ENCODE measurements around the gene NUCKS1.

The NUCKS1 gene

DNA sequence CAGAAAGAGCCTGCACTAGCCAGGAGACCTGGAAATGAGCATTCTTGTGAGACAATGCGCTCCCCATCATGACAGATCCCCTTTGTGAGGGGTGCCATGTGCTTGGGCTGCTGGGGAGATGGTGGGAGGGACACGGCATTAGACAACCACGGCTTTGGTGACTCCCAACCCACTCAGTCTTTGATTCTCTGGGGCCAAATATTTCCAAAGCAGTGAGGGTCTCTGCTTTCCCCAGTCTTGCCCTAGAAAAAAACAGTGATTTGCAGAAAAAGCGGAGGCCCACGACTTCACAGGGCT lies 79.9 kb downstream of the NUCKS1 start:
- Histone ChIP-seq H2AFZ (ENCODE audit: low read depth) (no peak overlapping the region), H4K20me1 (ENCODE audit: insufficient read depth) (no peaks in the 10 kb centered on the region), H3K27me3 (ENCODE audit: insufficient read depth, low read depth) (no peaks in the 10 kb centered on the region; the same call in 1 of the 2 replicates), H3K4me1 (ENCODE audit: low read depth, poor library complexity, severe bottlenecking) (peaks cover 12% of the 10 kb centered on the region), H3K9ac (no peak overlapping the region), H3K79me2 (ENCODE audit: insufficient read depth, low read depth) (no peaks in the 10 kb centered on the region), H3K4me2 (no peak overlapping the region), H3K36me3 (ENCODE audit: insufficient read depth) (no peaks in the 10 kb centered on the region), H3K27ac (no peak overlapping the region), H3K4me3 (IDR thresholded peaks at IDR 0.05; ENCODE audit: insufficient read depth, low read depth, low read length) (no peak overlapping the region)
- TF ChIP-seq, protein P1, sequence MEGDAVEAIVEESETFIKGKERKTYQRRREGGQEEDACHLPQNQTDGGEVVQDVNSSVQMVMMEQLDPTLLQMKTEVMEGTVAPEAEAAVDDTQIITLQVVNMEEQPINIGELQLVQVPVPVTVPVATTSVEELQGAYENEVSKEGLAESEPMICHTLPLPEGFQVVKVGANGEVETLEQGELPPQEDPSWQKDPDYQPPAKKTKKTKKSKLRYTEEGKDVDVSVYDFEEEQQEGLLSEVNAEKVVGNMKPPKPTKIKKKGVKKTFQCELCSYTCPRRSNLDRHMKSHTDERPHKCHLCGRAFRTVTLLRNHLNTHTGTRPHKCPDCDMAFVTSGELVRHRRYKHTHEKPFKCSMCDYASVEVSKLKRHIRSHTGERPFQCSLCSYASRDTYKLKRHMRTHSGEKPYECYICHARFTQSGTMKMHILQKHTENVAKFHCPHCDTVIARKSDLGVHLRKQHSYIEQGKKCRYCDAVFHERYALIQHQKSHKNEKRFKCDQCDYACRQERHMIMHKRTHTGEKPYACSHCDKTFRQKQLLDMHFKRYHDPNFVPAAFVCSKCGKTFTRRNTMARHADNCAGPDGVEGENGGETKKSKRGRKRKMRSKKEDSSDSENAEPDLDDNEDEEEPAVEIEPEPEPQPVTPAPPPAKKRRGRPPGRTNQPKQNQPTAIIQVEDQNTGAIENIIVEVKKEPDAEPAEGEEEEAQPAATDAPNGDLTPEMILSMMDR (conservative IDR thresholded peaks at IDR 0.05; ENCODE audit: low read depth, low read length) = no peak

DNA sequence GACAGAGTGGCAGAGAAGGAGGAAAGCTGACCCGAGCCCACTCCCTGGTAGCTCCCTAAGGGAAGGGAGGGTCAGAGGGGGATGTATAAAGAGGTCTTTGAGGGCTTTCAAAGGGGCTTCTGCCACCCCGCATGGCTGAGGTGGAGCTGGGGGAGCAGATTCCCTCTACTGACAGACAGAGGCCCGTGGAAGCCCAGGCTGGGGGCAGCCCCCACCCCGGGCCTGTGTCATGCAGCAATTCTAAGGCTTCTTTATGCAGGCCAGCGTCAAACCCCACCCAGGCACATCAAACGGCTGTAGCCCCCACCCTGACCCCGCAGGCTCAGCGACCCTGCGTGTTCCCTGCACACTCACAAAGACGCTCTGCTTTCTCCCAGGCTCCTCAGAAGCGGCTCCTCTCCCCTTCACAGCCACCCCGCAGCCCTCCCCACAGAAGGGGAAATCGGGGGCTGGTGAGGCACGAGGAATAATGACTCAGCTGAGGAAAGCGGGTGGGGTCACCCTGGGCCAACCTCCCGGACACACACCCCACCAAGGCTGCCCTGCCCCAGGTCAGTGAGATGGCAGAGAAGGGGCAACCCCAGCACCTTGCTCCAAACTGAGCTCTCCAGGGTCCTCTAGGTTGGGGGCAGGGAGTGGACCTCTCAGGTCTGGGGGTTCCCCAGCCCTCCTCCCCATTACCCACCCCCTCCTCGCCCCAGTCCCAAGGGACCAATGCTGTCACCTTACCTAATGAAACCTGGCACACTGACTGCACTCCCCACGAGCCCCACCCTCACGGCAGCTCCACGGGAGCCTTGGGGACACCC lies 80.4 kb downstream of the NUCKS1 start:
- TF ChIP-seq, protein P1 (conservative IDR thresholded peaks at IDR 0.05; ENCODE audit: low read depth, low read length) = no peak
- no peaks in the 10 kb centered on the region; the same call in 1 of the 2 replicates for H3K27me3 ChIP-seq (ENCODE audit: insufficient read depth, low read depth)
- H3K4me2 ChIP-seq = no peak overlapping the region
- H3K4me1 ChIP-seq (ENCODE audit: low read depth, poor library complexity, severe bottlenecking) = peaks cover 12% of the 10 kb centered on the region
- H2AFZ ChIP-seq (ENCODE audit: low read depth) = no peak overlapping the region
- no peaks in the 10 kb centered on the region for H3K79me2 ChIP-seq (ENCODE audit: insufficient read depth, low read depth)
- H3K27ac ChIP-seq = no peak overlapping the region
- H3K4me3 ChIP-seq (IDR thresholded peaks at IDR 0.05; ENCODE audit: insufficient read depth, low read depth, low read length) = no peak overlapping the region
- H3K9ac ChIP-seq = no peak overlapping the region
- no peaks in the 10 kb centered on the region for H3K36me3 ChIP-seq (ENCODE audit: insufficient read depth)
- H4K20me1 ChIP-seq (ENCODE audit: insufficient read depth) = no peaks in the 10 kb centered on the region

DNA sequence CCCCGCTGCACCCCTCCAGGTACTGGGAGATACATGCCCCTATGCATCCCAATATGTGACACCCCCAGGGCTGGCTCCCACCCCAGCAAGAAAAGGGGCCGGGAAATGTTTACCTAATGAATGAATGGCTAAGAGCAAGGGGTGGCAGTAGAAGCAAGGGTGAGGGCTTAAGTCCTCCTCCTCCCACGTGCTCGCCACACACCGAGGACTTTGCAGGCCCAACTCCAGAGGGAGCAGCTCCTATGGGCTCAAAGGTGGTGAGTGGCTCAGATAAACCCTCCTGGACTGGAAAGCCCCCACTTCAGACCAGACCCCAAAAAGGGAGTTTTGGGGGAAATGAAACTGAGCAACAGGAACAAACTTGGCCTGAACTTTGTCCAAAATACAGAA lies 81.0 kb downstream of the NUCKS1 start:
- H3K27ac ChIP-seq = no peak overlapping the region
- no peaks in the 10 kb centered on the region for H3K36me3 ChIP-seq (ENCODE audit: insufficient read depth)
- H3K9ac ChIP-seq = no peak overlapping the region
- H4K20me1 ChIP-seq (ENCODE audit: insufficient read depth) = no peaks in the 10 kb centered on the region; the same call in 1 of the 2 replicates
- no peaks in the 10 kb centered on the region; the same call in 1 of the 2 replicates for H3K27me3 ChIP-seq (ENCODE audit: insufficient read depth, low read depth)
- H3K4me1 ChIP-seq (ENCODE audit: low read depth, poor library complexity, severe bottlenecking) = peaks cover 12% of the 10 kb centered on the region
- H2AFZ ChIP-seq (ENCODE audit: low read depth) = no peak overlapping the region
- no peaks in the 10 kb centered on the region for H3K79me2 ChIP-seq (ENCODE audit: insufficient read depth, low read depth)
- TF ChIP-seq, protein P1 (conservative IDR thresholded peaks at IDR 0.05; ENCODE audit: low read depth, low read length) = no peak
- no peak overlapping the region for H3K4me2 ChIP-seq
- H3K4me3 ChIP-seq (IDR thresholded peaks at IDR 0.05; ENCODE audit: insufficient read depth, low read depth, low read length) = no peak overlapping the region

DNA sequence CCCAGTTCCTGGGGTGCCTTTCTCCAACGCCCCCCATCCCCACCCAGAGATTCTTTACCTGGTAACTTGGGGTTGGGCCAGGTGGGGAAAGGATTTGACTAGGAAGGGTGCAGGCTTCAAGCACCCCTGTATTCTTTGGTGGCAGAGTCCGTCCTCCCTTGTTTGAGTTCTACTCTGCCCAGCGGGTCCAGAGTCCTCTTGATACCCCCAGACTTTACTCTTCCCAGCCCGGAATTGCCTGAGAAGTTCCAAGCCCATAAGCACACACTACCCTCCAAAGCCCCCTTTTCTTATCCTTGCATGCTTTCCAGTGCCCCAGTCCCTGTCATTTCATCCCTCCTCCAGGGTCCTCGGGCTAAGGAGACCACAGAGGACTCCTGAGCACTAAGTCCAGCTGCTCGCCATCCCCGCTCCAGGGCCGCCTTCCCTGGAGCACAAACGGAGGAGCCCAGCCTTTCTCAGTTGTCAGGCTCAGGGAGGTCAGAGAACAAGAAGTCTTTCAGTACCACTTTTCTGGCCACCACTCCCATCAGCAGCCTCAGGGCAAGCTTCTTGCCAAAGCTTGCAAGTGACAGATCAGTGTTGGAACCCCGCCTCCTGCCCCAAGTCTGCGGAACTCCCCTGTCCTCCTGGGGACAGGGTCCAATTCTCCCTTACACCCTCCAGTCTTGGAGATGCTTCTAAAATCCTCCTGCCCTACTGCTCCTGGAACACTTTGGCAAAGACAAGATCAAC lies 81.9 kb downstream of the NUCKS1 start:
- H3K27ac ChIP-seq = no peak overlapping the region
- H3K4me2 ChIP-seq = no peak overlapping the region
- no peaks in the 10 kb centered on the region; the same call in 1 of the 2 replicates for H4K20me1 ChIP-seq (ENCODE audit: insufficient read depth)
- peaks cover 12% of the 10 kb centered on the region for H3K4me1 ChIP-seq (ENCODE audit: low read depth, poor library complexity, severe bottlenecking)
- H3K36me3 ChIP-seq (ENCODE audit: insufficient read depth) = no peaks in the 10 kb centered on the region
- no peaks in the 10 kb centered on the region for H3K79me2 ChIP-seq (ENCODE audit: insufficient read depth, low read depth)
- H3K4me3 ChIP-seq (IDR thresholded peaks at IDR 0.05; ENCODE audit: insufficient read depth, low read depth, low read length) = no peak overlapping the region
- no peak overlapping the region for H3K9ac ChIP-seq
- no peak overlapping the region for H2AFZ ChIP-seq (ENCODE audit: low read depth)
- TF ChIP-seq, protein P1 (conservative IDR thresholded peaks at IDR 0.05; ENCODE audit: low read depth, low read length) = no peak
- H3K27me3 ChIP-seq (ENCODE audit: insufficient read depth, low read depth) = no peaks in the 10 kb centered on the region; the same call in 1 of the 2 replicates
